HL-60/S4 (cell line): ENCODE measurements around the gene OLFM2.

ENCODE experiments used
- in situ Hi-C: fragments of 300-500 bp; cut with MboI; formaldehyde crosslinking; loops from 2 replicates; pipeline ENCODE4 v1.14.3; 2022; ENCODE audit warnings: low sequenced_read_pairs

The OLFM2 gene

DNA sequence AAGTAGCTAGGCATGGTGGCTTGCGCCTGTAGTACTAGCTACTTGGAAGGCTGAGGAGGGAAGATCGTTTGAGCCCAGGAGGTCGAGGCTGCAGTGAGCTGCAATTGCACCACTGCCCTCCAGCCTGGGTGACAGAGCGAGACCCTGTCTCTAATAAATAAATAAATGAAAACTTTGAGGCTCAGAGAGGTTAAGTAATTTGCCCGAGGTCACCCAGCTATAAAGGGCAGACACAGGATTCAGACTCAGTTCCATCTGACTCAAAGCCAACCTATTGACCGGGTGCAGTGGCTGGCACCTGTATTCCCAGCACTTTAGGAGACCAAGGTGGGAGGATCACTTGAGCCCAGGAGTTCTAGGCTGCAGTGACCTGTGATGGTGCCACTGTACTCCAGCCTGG is 7.4 kb upstream of the OLFM2 start:
- in situ Hi-C loops = no loop called here

DNA sequence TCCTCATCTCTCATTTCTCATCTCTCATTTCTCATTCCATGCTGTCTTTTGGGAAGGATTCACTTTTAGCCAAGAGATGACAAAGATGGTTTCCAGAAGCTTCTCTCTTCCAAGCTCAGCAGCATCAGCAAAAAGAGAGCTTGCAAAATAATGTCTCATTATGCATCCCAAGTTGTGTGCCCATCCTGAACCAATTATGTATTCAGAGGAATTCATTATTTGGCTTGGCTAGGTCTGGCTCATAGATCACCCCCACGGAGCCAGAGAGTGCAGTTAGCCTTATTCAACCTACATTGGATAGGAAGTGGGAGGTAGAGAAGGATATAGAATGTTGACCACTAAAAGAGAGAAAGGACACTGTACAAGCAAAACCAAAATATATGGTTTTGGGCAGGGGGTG is 5.4 kb upstream of the OLFM2 start:
- in situ Hi-C loops = no loop called here

DNA sequence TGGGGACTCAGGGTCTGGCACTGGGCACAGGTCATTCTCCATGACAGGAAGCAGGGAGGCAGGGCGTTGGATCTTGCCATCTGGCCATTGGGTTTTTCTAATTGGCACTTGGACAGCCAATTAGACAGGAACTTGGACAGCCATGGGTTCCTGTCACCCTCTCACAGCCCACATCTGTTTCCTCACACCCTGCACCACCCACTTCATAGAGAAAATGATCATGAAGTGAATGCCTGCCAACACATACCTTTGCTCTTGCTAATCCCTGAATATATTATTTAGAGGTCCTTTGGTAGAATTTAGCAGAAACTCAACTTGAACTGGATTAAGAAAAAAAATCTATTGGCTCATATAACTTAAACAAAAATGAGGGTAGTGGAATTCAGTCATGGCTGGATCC is 4.9 kb upstream of the OLFM2 start:
- in situ Hi-C loops = no loop called here

DNA sequence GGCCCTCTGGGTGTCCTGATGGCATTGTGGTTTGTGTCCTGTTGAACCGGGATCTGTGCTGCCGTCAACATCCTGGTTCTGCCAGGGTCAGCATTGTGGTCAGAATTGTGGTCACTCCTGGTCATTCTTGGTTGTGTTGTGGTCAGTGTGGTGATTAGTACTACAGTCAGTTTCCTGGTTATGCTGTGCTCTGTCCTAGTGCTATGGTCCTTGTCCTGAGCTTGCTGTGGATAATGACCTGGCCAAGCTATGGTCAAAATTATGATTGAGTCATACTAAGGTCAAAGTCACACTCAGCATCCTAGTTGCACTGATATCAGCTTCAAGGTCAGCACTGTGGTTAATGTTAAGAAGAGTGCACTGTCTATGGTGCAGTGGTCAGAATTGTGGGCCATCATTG is 4.5 kb upstream of the OLFM2 start:
- in situ Hi-C loops = no loop called here

DNA sequence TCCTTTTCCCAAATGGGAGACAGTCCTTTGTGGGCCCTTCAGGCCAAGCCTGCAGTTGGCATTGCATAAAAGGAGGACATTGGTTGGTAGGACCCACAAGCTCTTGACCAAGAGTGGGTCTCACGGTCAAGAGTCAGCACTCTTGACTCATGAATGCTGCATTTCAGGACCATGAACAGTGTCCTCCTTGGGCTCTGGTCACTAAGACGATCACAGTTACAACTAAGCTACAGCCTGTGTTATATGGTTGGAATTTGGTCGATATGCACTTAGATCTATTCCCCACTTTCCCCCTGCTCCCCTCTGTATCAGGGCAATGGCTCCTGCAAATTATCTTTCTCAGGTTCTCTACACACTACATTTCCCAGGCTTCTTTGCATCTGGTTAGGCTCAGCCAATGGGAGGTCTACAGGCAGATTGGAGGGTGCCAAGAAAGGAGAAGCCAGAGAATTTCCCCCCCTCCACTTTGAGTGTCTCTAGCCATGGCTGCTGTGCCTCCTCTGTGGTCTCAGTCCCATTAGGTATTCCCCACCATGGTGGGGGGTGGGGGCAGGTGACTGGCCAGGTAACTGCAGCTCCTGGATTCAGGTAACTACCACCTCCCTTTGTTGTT is 3.1 kb upstream of the OLFM2 start:
- in situ Hi-C loops = loop anchor here (10.0 kb wide), 1 partner anchor 445 kb away; the partner anchor contains the start of gene TYK2

DNA sequence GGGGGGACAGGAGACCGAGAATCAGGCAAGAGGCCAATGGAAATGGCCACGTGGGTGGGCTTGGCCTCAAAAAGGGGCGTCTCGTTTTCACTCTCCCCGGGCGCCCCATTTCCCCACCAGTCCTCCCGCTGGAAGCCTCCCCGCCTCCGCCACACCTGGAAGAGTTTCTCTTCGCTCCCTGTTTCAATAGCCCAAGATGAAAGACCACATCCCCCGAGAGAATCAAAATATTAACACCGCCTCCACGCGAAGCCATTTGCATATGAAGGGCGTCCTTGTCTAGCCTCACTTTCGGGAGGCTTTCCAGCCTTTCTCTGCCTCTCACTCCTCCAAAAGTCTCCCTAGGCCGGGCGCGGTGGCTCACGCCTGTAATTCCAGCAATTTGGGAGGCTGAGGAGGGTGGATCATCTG is 691 bp upstream of the OLFM2 start:
- in situ Hi-C loops = loop anchor here (10.0 kb wide), 1 partner anchor 448 kb away; the partner anchor contains the start of gene TYK2

DNA sequence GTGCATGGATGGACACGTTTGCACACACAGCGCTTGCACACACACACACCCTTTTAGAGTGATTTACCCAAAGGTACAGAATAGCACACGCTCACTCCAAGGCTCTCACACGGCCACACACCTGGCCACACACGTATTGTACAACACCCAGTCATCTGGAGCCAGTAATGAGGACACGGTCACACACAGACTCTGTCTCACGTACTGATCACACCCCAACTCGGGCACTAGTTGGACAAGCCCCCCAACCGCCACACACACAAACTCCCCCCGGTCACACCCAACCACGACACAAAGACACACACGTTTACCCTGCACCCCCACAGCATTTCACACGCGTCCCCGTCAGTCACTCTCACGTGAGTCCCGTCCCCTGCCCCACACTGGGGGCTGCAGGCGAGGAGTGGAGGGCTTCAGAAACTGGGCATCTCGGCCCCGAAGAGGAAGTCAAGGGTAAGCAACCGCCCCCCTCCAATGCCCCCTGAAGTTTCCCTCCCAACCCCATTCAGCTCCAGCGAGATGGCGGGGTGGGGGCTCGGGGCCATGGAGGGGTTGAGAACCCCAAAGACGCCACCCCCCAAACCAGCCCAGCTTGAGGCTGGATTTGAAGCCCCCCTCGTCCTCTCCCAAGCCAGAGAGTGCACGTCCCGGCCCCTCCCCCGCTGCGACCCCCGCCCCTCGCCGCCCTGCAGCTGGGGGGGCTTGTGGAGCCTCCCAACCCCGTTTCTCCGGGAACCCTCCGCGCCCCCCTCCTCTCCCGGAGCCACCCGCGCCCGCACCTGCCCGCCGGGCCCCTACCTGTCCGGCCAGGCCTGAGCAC is 599 bp downstream of the OLFM2 start:
- in situ Hi-C loops = loop anchor here (10.0 kb wide), 1 partner anchor 449 kb away; the partner anchor contains the start of gene TYK2

DNA sequence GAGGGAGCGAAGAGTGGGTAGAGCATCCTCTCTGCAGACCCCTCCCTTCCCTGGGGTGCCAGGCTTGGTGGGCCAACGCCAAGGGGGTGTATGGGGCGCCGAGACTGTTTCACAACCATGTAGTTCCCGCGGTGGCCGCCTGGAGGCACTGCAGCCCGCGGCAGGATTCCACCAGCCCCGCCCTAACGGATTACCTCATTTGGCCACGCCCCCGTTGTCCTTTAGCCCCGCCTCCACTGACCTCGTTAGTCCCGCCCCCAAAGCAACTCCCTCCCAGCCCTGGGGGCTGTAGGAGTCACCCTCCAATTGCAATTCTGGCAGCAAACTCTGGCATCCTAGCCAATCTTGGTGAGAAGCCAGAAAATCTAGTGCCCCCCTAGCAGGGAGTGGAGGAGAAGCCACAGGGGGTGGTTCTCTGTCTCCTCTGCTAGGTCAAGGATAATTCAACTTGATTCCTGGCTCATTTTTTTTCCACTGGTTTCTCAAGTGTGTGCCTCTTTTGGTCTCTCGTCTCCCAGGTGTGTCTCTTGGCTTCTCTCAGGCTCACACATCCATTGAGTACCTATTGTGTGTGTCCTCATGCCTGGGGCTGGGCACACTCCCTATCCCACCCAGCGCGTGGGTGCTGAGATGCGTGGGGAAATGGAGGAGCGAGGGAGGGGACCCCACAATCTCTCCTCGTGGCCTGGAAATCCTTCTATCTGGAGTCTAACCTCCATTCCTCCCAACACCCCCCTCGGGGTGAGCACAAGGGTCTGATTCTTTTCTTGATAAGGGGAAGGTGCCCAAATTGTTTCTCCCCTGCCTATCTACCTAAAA is 2.0 kb downstream of the OLFM2 start:
- in situ Hi-C loops = loop anchor here (10.0 kb wide), 1 partner anchor 450 kb away; the partner anchor contains the start of gene TYK2

DNA sequence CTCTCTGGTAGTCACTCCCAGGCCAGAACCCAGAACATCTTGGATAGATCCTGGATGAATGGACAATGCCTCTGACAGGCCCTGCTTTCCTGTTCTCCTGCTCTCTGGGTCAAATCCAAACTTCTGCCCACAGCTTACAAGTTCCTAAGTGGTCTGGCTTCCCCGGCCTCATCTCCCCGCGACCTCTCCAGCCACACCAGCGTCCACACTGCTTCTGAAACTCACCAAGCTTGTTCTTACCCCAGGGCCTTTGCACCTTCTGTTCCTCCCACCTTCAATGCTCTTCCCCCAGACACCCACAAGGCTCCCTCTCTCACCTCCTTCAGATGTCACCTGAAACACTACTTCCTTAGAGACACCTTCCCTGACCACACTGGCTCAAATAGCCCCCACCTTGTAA is 3.5 kb downstream of the OLFM2 start:
- in situ Hi-C loops = loop anchor here (10.0 kb wide), 1 partner anchor 452 kb away; the partner anchor contains the start of gene TYK2

DNA sequence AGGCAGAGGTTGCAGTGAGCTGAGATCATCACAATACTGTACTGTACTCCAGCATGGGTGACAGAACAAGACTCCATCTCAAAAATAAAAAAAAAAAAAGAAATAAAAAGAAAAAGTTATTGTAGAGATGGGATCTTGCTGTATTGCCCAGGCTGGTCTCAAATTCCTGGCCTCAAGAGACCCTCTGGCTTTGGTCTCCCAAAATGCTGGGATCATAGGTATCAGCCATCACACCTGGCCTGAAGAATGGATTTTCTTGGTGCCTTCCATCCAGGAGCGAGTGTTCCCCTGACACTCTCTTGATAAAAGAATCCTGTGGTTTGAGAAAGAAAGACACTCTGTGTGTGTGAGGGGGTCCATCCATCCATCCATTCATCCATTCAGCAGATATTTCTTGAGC is 4.7 kb downstream of the OLFM2 start:
- in situ Hi-C loops = loop anchor here (10.0 kb wide), 1 partner anchor 453 kb away; the partner anchor contains the start of gene TYK2

DNA sequence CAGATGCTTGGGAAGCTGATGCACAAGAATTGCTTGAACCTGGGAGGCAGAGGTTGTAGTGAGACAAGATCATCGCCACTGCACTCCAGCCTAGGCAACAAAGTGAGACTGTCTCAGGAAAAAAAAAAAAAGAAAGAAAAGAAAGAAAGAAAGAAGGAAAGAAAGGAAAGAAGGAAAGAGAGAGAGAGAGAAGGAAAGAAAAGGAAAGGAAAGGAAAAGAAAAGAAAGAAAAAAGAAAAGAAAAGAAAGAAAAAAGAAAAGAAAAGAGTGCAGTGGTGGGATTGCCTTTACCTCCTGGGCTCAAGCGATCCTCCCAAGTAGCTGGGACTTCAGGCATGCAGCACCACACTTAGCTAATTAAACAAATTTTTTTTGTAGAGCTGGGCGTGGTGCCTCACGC is 12.9 kb downstream of the OLFM2 start:
- in situ Hi-C loops = loop anchor here (10.0 kb wide), 1 partner anchor 321 kb away; no protein-coding TSS in a partner anchor

DNA sequence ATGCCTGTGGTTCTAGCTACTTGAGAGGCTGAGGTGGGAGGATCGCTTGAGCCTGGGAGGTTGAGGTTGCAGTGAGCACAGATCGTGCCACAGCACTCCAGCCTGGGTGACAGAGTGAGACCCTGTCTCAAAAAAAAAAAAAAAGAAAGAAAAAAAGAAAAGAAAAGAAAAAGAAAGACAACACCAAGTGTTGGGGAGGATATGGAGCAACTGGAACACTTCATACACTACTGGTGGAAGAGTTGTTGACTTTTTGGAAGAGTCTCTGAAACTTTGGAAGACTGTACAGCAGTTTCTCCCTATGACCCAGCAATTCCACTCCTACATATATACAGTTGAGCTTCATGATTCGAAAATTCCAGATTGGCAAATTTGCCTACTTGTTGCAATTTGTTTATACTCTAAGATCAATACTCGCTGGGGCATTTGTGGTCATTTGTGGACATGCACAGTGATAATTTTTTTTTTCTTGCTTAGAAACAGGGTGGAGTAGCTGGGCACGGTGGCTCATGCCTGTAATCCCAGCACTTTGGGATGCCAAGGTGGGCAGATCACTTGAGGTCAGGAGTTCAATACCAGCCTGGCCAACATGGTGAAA is 13.4 kb downstream of the OLFM2 start:
- in situ Hi-C loops = loop anchor here (10.0 kb wide), 1 partner anchor 322 kb away; no protein-coding TSS in a partner anchor

DNA sequence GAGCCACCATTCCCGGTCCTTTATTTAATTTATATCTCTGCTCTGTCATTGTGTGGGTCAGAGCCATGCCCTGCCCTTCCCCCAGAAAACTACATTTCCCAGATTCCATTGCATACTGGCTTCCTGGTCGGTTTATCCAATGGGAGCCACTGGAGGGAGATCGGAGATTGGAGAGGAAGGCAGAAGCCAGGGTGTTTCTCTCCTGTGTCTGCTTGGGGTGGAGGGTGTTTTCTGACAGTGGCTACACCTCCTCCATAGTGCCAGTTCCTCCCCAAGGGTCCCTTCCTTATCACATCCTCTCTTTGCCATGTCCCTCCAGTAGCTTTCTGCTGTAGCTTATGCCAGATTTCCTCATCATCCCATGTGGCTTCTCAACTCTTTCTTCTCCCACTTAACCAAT is 19.0 kb downstream of the OLFM2 start:
- in situ Hi-C loops = no loop called here

DNA sequence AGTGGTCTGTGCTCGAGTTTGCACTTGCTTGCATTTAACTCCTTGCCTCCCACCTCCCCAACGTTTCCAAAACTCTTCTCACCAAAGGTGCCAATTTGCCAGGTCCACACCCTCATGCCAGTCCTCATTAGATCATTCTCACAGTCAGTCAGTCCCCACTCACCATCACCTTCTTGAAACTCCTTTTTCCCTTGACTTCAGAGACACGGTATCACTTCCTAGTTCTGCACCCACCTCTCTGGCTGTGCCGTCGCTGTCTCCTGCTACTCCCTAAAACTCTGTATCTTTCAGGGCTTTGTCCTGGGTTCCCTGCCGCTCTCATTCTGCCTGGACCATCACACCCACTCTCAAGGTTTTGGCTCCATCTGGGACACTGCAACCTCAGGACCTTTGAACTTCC is 19.6 kb downstream of the OLFM2 start:
- in situ Hi-C loops = no loop called here

DNA sequence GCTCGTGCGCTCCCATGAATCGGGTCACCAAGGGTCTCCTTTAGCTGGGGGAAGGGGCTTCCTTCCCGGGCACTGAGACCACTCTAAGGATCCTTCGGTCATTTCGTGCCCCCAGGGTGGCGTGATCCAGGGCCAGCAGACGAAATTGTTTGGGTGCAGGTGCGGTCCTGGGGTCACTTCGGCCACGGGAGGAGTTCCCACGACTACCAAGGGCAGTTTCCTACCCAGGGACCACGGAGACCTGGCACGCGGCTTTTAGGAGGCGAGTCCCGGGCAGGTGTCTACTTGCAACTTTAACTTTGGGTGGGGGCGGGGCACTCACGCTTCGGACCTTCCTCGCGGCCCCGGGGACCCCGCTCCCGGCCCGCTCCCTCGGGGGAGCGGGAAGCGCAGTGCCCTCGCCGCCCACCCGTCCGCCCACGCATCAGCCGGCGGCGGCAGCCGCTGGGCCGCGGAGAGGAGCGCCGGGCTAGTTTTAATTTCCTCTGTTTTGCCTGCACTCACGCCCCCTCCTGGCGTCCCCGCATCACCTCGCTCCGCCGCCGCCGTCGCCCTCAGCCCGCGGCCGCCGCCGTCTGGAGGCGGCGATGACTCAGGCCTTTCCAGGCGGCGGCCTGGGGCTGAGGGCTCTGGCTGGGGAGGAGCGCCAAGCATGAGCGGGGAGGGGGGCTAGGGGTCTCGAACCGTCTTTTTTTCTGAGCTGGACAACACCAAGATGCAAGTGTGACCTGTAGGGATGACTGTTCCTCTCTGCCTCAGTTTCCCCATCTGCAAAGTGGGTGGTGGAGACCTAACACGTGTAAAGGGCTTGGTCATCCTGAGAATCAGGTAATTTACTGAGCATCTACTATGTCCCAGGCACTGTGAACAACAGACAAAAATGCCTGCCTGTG is 21.8 kb downstream of the OLFM2 start:
- in situ Hi-C loops = no loop called here

DNA sequence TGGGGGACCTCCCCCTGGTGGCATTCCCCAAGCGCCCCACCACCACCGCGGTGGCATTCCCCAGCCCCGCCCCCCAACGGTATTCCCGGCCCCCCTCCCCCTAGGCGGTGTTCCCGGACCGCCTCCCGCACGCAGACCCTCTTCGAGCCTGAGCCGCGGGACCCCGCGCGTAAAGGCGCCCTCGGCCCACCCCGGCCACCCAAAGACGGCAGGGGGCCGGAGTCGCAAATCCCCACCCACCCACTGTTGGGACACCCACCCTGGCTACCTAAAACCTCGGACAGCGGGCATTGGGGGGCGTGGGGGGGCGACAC is 22.4 kb downstream of the OLFM2 start:
- in situ Hi-C loops = no loop called here

DNA sequence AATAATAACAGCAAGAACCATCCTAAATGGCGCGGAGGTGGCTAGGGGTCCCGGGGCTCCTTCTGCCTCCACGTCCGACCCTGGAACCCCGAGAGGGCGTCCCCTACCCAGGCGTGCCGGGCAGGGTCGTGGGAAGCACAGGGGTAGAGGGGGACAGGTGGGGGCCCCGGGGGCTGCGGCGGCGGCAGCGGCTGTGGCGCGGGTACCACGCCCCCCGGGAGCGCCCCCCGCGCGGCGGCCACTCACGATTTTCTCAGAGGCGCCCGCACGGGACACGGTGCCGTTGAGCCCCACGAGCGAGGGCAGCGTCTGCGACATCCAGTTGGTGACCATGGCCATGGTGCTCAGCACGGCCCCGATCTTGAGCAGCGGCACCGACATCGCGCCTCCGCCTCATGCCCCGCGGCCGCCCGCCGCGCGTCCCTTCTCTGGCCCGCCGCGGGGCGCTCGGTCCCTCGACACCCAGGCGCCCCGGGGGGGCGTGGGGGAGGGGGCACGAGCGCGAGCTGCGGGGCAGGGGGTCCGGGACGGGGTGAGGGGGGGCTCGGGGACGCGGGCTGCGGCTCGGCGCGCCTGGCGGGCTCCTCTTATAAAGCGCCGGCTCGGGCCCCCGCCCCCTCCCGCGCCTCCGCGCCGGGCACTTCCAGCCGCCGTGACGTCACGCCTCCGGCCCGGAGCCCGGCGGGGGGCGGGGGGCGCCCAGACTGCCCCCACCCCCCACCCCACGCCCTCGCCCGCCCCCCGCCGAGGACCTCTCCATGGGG is 22.9 kb downstream of the OLFM2 start:
- in situ Hi-C loops = no loop called here

DNA sequence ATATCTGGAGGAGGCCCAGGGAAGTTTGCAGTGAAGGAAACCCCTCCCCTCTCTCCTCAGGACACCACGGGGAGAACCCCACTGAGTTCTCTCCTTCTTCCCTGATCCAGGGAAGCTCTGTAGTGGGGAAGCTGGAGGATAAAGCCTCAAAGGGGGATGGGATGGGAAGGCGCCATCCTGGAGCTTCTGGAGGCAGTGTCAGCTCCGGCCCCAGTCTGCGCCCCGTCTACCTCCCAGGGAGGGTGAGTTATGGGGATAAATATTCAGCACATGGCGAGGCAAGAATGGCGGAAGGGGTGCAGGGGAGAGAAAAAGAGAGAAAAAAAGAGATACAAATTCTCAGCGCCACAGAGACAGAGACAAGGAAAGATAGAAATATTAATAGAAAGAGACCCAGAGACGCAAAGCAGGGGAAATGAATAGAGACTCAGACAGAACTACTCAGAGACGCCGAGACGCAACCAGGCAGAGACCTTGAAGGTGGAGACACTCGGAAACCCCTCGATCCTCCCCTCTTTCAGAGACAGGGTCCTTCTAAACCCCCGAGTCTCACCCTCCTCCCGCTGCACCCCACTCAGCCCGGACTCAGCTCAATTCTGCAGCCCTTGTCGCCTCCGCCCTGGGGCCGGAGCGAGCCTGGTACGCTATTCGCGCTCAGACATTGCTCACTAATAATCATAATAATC is 23.6 kb downstream of the OLFM2 start:
- in situ Hi-C loops = no loop called here
